GM12878 (cell line): ENCODE data around the gene S100A3. TPM values are rescaled to one million over a fixed set of nuclear protein-coding genes. Genes with fewer than 3 reads are reported as not detected.

Source experiments
- ATAC-seq: fragments of 200-7000 bp; cut with Tn5 transposase; 3 replicates; pipeline ENCODE4 v1.9.1; 2020; ENCODE audit warnings: mild to moderate bottlenecking, moderate library complexity
- BruUV-seq: library from RNA; stranded (reverse); fragments of 400-500 nt; replicated peaks from 2 replicates; lab custom pipeline; 2021; lab: Mats Ljungman, UMichigan
- CTCF ChIA-PET: fragments of 300-600 bp; sonication (Branson Sonifier 250); formaldehyde crosslinking; extraction: SDS; loops from one replicate; lab custom pipeline; 2021; ENCODE audit warnings: inconsistent platforms; lab: Yijun Ruan, JAX
- POLR2A ChIA-PET: fragments of 350-600 bp; formaldehyde crosslinking; extraction: SDS; loops from one replicate; lab custom pipeline; 2021; ENCODE audit warnings: inconsistent platforms; lab: Charles Lee
- RAD21 ChIA-PET: fragments of 300-600 bp; sonication (Branson Sonifier 250); formaldehyde crosslinking; loops from one replicate; lab custom pipeline; 2023; ENCODE audit warnings: antibody characterized with exemption; ENCODE audit not compliant: unreplicated experiment; lab: Charles Lee
- SMC1A ChIA-PET: fragments of 300-600 bp; sonication (Branson Sonifier 250); formaldehyde crosslinking; loops from one replicate; lab custom pipeline; 2023; ENCODE audit not compliant: unreplicated experiment, uncharacterized antibody; lab: Charles Lee
- DNase-seq: peaks from one replicate; pipeline ENCODE4 v3.0.0-alpha.2; 2011; ENCODE audit warnings: low read depth, low spot score
- FAIRE-seq: peaks from 3 replicates; lab custom pipeline; 2011; peaks lifted over from hg19 to GRCh38; lab: Jason Lieb, UNC
- H2AFZ ChIP-seq: 2 replicates; pipeline ENCODE4 v1.6.0; 2011; ENCODE audit warnings: low read depth, low read length, control low read depth; ENCODE audit not compliant: control insufficient read depth
- H3K27ac ChIP-seq: 2 replicates; pipeline ENCODE4 v1.5.1; 2011; ENCODE audit warnings: control low read depth; ENCODE audit not compliant: control insufficient read depth, insufficient read depth
- H3K27me3 ChIP-seq, 2 experiments: replicated peaks in 1 of 2; 2 replicates each; pipeline versions ENCODE4 v1.6.0 to v1.6.1; 2011; ENCODE audit warnings: low read length in 1 of 2; ENCODE audit not compliant: control insufficient read depth in 2 of 2, insufficient read depth in 2 of 2
- H3K36me3 ChIP-seq, 2 experiments: 2 replicates each; pipeline ENCODE4 v1.5.1; 2011; ENCODE audit warnings: low read length in 1 of 2; ENCODE audit not compliant: control insufficient read depth in 2 of 2, insufficient read depth in 2 of 2
- H3K4me1 ChIP-seq: 2 replicates; pipeline ENCODE4 v1.6.1; 2011; ENCODE audit warnings: mild to moderate bottlenecking, low read length, moderate library complexity, mixed read lengths; ENCODE audit not compliant: control insufficient read depth, insufficient read depth
- H3K4me2 ChIP-seq: 2 replicates; pipeline ENCODE4 v1.6.0; 2011; ENCODE audit warnings: control low read depth; ENCODE audit not compliant: control insufficient read depth, insufficient read depth
- H3K4me3 ChIP-seq: fragments of 200-600 bp; sonication (generic); 2 replicates; pipeline ENCODE4 v1.5.1; 2016
- H3K79me2 ChIP-seq: 2 replicates; pipeline ENCODE4 v1.6.0; 2011; ENCODE audit warnings: low read length; ENCODE audit not compliant: control insufficient read depth, insufficient read depth
- H3K9ac ChIP-seq: 2 replicates; pipeline ENCODE4 v1.8.0; 2011; ENCODE audit warnings: low read length, control low read depth, mixed read lengths; ENCODE audit not compliant: control insufficient read depth, insufficient read depth
- H3K9me3 ChIP-seq: replicated peaks from 3 replicates; pipeline ENCODE4 v1.5.1; 2011; ENCODE audit warnings: mild to moderate bottlenecking, low read length; ENCODE audit not compliant: control insufficient read depth, insufficient read depth
- H4K20me1 ChIP-seq: 2 replicates; pipeline ENCODE4 v1.6.0; 2011; ENCODE audit not compliant: control insufficient read depth, insufficient read depth
- ASH2L ChIP-seq: fragments of 300-600, 200-600 bp; sonication (generic); IDR thresholded peaks from 2 replicates; pipeline ENCODE4 v1.6.1; 2017; ENCODE audit warnings: low read depth, mild to moderate bottlenecking, borderline replicate concordance
- HDAC2 ChIP-seq: fragments of 200-600 bp; sonication (generic); IDR thresholded peaks from 2 replicates; pipeline ENCODE4 v1.6.1; 2017
- KAT2A ChIP-seq: conservative IDR thresholded peaks from 2 replicates; pipeline ENCODE4 v1.6.1; 2011; ENCODE audit warnings: low read depth, low read length; ENCODE audit not compliant: control insufficient read depth
- NR2C1 ChIP-seq: fragments of 450-650 bp; IDR thresholded peaks from 2 replicates; pipeline ENCODE4 v1.6.1; 2017; ENCODE audit warnings: antibody characterized with exemption, mild to moderate bottlenecking, moderate library complexity
- RCOR1 ChIP-seq: conservative IDR thresholded peaks from 2 replicates; pipeline ENCODE4 v1.6.1; 2012; ENCODE audit warnings: low read depth, low read length, improper control_type of control experiment
- WRNIP1 ChIP-seq: IDR thresholded peaks from 2 replicates; pipeline ENCODE4 v1.6.1; 2011; ENCODE audit warnings: low read depth, low read length, improper control_type of control experiment, borderline replicate concordance
- WGBS: methylation state at CpG from one replicate; pipeline ENCODE4 v1.1.6; 2016; ENCODE audit warnings: low lambda C conversion rate; ENCODE audit not compliant: insufficient replicate concordance, insufficient coverage; ENCODE audit errors: missing lambda C conversion rate; 5-methylcytosine and 5-hydroxymethylcytosine counted together
- in situ Hi-C: fragments of 300-500 bp; cut with MboI; formaldehyde crosslinking; loops from 9 replicates; pipeline ENCODE4 v1.14.3; 2018; ENCODE audit warnings: mixed read lengths
- intact Hi-C: fragments of 100-400 bp; cut with micrococcal nuclease; formaldehyde crosslinking; loops from one replicate; pipeline ENCODE4 v1.14.2; 2022; ENCODE audit not compliant: unreplicated experiment
- polyA plus RNA-seq, 11 experiments: library from polyadenylated mRNA; depleted of rRNA in 4 of 11; unstranded in 6 of 11; stranded (reverse) in 5 of 11; fragments of >200 nt; fragmentation: Nextera tagmentation in 4 of 11; fragmentation: Illumina TruSeq in 1 of 11; extraction: Ambion mirVana in 4 of 11; extraction: Trizol in 1 of 11; gene quantifications; 1 replicate in 1 of 11; 2 replicates in 10 of 11; pipeline versions ENCODE4 v1.2.1 to v1.2.3, GENCODE V29; 2011 to 2016; ENCODE audit warnings: inconsistent platforms in 2 of 11, missing spikeins in 2 of 11, low read depth in 1 of 11
- total RNA-seq, 4 experiments: library from RNA; depleted of rRNA in 3 of 4; stranded (reverse); fragments of >200 nt in 3 of 4; fragmentation: Illumina TruSeq in 1 of 4; extraction: Trizol in 1 of 4; gene quantifications; 2 replicates each; pipeline versions ENCODE4 v1.2.1 to v1.2.3, GENCODE V29; 2013 to 2021

Gene S100A3
- total and polyA plus RNA-seq, 10 of the 15 experiments (the other 5 are each of a cell fraction or from before 2014, with no cell fraction given), result 0.32 to 0.45 TPM; not detected in 8

DNA sequence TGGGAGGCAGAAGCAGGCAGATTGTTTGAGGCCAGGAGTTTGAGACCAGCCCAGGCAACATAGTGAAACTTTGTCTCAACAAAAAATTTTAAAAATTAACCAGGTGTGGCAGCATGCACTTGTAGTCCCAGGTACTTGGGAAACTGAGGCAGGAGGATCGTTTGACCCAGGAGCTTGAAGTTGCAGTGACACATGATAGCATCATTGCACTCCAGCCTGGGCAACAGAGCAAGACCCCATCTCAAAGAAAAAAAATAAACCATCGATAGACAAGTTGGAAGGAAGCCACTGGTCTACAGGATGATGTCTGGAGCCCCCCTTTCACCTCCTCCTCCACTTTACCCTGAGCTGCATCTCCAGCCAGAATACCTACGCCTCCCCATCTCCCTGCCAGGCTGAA lies 29.8 kb downstream of the S100A3 start (continued):
- no peak for TF ChIP-seq KAT2A
- no peak for TF ChIP-seq ASH2L
- TF ChIP-seq HDAC2, result no peak
- TF ChIP-seq NR2C1, result no peak
- TF ChIP-seq, all 136 proteins: peak for 0

- in situ Hi-C loops (no loop called here), intact Hi-C loops (no loop called here)
- Histone ChIP-seq H3K4me3 (no peak overlapping the region), H3K9ac (no peak overlapping the region), H3K27ac (no peak overlapping the region), H2AFZ (no peak overlapping the region; the same call in 1 of the 2 replicates), H3K36me3 (no peaks in the 10 kb centered on the region), H3K4me2 (no peak overlapping the region), H4K20me1 (no peaks in the 10 kb centered on the region), H3K79me2 (no peaks in the 10 kb centered on the region), H3K27me3 (no peaks in the 10 kb centered on the region), H3K9me3 (no peaks in the 10 kb centered on the region), H3K4me1 (no peaks in the 10 kb centered on the region)
- FAIRE-seq (no peak), ATAC-seq (no peak), DNase-seq (no peak)
- ChIA-PET POLR2A (no interaction called here), CTCF (interaction anchor here (0.6 to 4.5 kb wide), 7 partner anchors 11 to 102 kb away, joined by 3 to 31 read pairs (median 4); no protein-coding TSS in a partner anchor), RAD21 (interaction anchor here (1.0 to 1.8 kb wide), 3 partner anchors 50 to 56 kb away, joined by 3 to 8 read pairs (median 5); no protein-coding TSS in a partner anchor), SMC1A (interaction anchor here (1.0 to 2.0 kb wide), 4 partner anchors 19 to 57 kb away, joined by 3 to 5 read pairs (median 4); partner anchors contain the start of gene S100A2)
- WGBS, result 12% methylated on average over 8 of the region's 8 CpGs
- no TSS peak for BruUV-seq
- TF ChIP-seq RCOR1, result no peak
- no peak for TF ChIP-seq KAT2A
- no peak for TF ChIP-seq WRNIP1
These were observed 33.3 kb downstream of the S100A3 start for GRCh38 chr1:153515504-153516394.
